HepG2 (cell line): ENCODE measurements around the gene PGAP1. TPM values are rescaled to one million over a fixed set of nuclear protein-coding genes. Genes with fewer than 3 reads are reported as not detected.

ENCODE experiments used
- ELF4 ChIP-seq: sonication (generic); formaldehyde crosslinking; IDR thresholded peaks from 2 replicates; pipeline ENCODE4 v1.5.0; 2020; ENCODE audit warnings: missing genetic modification reagents, mild to moderate bottlenecking, moderate library complexity, borderline replicate concordance
- HES4 ChIP-seq: sonication (generic); formaldehyde crosslinking; IDR thresholded peaks from 2 replicates; pipeline ENCODE4 v1.9.0; 2021; ENCODE audit warnings: mild to moderate bottlenecking, missing genetic modification reagents, borderline replicate concordance
- ZMYM2 ChIP-seq: sonication (generic); formaldehyde crosslinking; IDR thresholded peaks from 2 replicates; pipeline ENCODE4 v1.8.0; 2022; ENCODE audit warnings: mild to moderate bottlenecking, missing genetic modification reagents
- ZNF20 ChIP-seq: sonication (generic); formaldehyde crosslinking; IDR thresholded peaks from 2 replicates; pipeline ENCODE4 v1.4.0; 2020; ENCODE audit warnings: mild to moderate bottlenecking, moderate library complexity, missing genetic modification reagents
- ZNF484 ChIP-seq: sonication (generic); formaldehyde crosslinking; IDR thresholded peaks from 2 replicates; pipeline ENCODE4 v1.5.1; 2020; ENCODE audit warnings: mild to moderate bottlenecking, low read depth, missing genetic modification reagents, borderline replicate concordance
- polyA plus RNA-seq, 8 experiments: library from polyadenylated mRNA; depleted of rRNA in 3 of 8; stranded (reverse) in 7 of 8; unstranded in 1 of 8; fragments of >200 nt; fragmentation: Illumina TruSeq in 4 of 8; extraction: Trizol in 4 of 8; gene quantifications; 2 replicates each; pipeline versions ENCODE4 v1.2.1 to v1.2.3, GENCODE V29; 2011 to 2016; ENCODE audit warnings: low read depth in 4 of 8, missing spikeins in 1 of 8, mixed read lengths in 1 of 8; ENCODE audit not compliant: insufficient read depth in 1 of 8
- total RNA-seq, 5 experiments: library from RNA; depleted of rRNA; stranded (reverse); fragments of >200 nt; fragmentation: Illumina TruSeq; extraction: Trizol; gene quantifications; 2 replicates each; pipeline ENCODE4 v1.2.3, GENCODE V29; 2016; ENCODE audit warnings: low read depth in 1 of 5
- TF ChIP-seq, protein P1 (sequence below): sonication (generic); formaldehyde crosslinking; IDR thresholded peaks from 2 replicates; pipeline ENCODE4 v1.5.0; 2020; ENCODE audit warnings: missing genetic modification reagents
- TF ChIP-seq, protein P2 (sequence below): IDR thresholded peaks from 2 replicates; pipeline ENCODE4 v1.6.1; 2018; ENCODE audit warnings: missing genetic modification reagents, mild to moderate bottlenecking, missing compliant biosample characterization
- TF ChIP-seq, protein P3 (sequence below): sonication (generic); formaldehyde crosslinking; IDR thresholded peaks from 2 replicates; pipeline ENCODE4 v1.8.0; 2022; ENCODE audit warnings: mild to moderate bottlenecking, missing genetic modification reagents, borderline replicate concordance
- TF ChIP-seq, protein P4 (sequence below), 2 experiments: fragments of 450-650 bp in 1 of 2; sonication (generic) in 1 of 2; formaldehyde crosslinking in 1 of 2; IDR thresholded peaks; 2 replicates each; pipeline versions ENCODE4 v1.6.1 to v1.8.0; 2016 to 2022; ENCODE audit warnings: antibody characterized with exemption in 1 of 2, mild to moderate bottlenecking in 1 of 2, missing genetic modification reagents in 1 of 2
- TF ChIP-seq, protein P5 (sequence below): sonication (generic); formaldehyde crosslinking; conservative IDR thresholded peaks from 2 replicates; pipeline ENCODE4 v1.4.0; 2020; ENCODE audit warnings: mild to moderate bottlenecking, missing genetic modification reagents, moderate library complexity

PGAP1 gene
- total and polyA plus RNA-seq, 2 of the 13 experiments (the other 11 are each of a cell fraction or from before 2014, with no cell fraction given) = 4.1 to 6.4 TPM

- 0 out of 2 replicates have a peak, but pooled peaks have one; percentile 48 for TF ChIP-seq HES4 (CRISPR knock-in tag)
- TF ChIP-seq, protein P1, sequence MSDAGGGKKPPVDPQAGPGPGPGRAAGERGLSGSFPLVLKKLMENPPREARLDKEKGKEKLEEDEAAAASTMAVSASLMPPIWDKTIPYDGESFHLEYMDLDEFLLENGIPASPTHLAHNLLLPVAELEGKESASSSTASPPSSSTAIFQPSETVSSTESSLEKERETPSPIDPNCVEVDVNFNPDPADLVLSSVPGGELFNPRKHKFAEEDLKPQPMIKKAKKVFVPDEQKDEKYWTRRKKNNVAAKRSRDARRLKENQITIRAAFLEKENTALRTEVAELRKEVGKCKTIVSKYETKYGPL (CRISPR knock-in tag) = no peak
- TF ChIP-seq, protein P2, sequence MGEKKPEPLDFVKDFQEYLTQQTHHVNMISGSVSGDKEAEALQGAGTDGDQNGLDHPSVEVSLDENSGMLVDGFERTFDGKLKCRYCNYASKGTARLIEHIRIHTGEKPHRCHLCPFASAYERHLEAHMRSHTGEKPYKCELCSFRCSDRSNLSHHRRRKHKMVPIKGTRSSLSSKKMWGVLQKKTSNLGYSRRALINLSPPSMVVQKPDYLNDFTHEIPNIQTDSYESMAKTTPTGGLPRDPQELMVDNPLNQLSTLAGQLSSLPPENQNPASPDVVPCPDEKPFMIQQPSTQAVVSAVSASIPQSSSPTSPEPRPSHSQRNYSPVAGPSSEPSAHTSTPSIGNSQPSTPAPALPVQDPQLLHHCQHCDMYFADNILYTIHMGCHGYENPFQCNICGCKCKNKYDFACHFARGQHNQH (CRISPR knock-in tag) = 0 out of 2 replicates have a peak, but pooled peaks have one; percentile 60
- TF ChIP-seq, protein P3, sequence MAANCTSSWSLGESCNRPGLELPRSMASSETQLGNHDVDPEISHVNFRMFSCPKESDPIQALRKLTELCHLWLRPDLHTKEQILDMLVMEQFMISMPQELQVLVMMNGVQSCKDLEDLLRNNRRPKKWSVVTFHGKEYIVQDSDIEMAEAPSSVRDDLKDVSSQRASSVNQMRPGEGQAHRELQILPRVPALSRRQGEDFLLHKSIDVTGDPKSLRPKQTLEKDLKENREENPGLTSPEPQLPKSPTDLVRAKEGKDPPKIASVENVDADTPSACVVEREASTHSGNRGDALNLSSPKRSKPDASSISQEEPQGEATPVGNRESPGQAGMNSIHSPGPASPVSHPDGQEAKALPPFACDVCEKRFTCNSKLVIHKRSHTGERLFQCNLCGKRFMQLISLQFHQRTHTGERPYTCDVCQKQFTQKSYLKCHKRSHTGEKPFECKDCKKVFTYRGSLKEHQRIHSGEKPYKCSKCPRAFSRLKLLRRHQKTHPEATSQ (CRISPR knock-in tag) = peak; percentile 70; the same call in 1 of the 2 replicates
- TF ChIP-seq, protein P4, sequence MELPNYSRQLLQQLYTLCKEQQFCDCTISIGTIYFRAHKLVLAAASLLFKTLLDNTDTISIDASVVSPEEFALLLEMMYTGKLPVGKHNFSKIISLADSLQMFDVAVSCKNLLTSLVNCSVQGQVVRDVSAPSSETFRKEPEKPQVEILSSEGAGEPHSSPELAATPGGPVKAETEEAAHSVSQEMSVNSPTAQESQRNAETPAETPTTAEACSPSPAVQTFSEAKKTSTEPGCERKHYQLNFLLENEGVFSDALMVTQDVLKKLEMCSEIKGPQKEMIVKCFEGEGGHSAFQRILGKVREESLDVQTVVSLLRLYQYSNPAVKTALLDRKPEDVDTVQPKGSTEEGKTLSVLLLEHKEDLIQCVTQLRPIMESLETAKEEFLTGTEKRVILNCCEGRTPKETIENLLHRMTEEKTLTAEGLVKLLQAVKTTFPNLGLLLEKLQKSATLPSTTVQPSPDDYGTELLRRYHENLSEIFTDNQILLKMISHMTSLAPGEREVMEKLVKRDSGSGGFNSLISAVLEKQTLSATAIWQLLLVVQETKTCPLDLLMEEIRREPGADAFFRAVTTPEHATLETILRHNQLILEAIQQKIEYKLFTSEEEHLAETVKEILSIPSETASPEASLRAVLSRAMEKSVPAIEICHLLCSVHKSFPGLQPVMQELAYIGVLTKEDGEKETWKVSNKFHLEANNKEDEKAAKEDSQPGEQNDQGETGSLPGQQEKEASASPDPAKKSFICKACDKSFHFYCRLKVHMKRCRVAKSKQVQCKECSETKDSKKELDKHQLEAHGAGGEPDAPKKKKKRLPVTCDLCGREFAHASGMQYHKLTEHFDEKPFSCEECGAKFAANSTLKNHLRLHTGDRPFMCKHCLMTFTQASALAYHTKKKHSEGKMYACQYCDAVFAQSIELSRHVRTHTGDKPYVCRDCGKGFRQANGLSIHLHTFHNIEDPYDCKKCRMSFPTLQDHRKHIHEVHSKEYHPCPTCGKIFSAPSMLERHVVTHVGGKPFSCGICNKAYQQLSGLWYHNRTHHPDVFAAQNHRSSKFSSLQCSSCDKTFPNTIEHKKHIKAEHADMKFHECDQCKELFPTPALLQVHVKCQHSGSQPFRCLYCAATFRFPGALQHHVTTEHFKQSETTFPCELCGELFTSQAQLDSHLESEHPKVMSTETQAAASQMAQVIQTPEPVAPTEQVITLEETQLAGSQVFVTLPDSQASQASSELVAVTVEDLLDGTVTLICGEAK (IDR thresholded peaks at IDR 0.05) = no peak
- TF ChIP-seq, protein P4 (CRISPR knock-in tag; IDR thresholded peaks at IDR 0.05) = peak; percentile 50
- TF ChIP-seq ELF4 = no peak; the same call in 1 of the 2 replicates
- TF ChIP-seq, protein P5, sequence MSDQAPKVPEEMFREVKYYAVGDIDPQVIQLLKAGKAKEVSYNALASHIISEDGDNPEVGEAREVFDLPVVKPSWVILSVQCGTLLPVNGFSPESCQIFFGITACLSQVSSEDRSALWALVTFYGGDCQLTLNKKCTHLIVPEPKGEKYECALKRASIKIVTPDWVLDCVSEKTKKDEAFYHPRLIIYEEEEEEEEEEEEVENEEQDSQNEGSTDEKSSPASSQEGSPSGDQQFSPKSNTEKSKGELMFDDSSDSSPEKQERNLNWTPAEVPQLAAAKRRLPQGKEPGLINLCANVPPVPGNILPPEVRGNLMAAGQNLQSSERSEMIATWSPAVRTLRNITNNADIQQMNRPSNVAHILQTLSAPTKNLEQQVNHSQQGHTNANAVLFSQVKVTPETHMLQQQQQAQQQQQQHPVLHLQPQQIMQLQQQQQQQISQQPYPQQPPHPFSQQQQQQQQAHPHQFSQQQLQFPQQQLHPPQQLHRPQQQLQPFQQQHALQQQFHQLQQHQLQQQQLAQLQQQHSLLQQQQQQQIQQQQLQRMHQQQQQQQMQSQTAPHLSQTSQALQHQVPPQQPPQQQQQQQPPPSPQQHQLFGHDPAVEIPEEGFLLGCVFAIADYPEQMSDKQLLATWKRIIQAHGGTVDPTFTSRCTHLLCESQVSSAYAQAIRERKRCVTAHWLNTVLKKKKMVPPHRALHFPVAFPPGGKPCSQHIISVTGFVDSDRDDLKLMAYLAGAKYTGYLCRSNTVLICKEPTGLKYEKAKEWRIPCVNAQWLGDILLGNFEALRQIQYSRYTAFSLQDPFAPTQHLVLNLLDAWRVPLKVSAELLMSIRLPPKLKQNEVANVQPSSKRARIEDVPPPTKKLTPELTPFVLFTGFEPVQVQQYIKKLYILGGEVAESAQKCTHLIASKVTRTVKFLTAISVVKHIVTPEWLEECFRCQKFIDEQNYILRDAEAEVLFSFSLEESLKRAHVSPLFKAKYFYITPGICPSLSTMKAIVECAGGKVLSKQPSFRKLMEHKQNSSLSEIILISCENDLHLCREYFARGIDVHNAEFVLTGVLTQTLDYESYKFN = peak; percentile 72
- TF ChIP-seq ZMYM2 (CRISPR knock-in tag) = no peak
- TF ChIP-seq ZNF20 = 0 out of 2 replicates have a peak, but pooled peaks have one; percentile 26
- no peak for TF ChIP-seq ZNF484 (CRISPR knock-in tag)
Measured at GRCh38 chr2:196926562-196927375, at the start of gene PGAP1 (continued).
